ENCODE results near the gene HLCS. TPM values are rescaled to one million over a fixed set of nuclear protein-coding genes. Genes with fewer than 3 reads are reported as not detected.
A peak's percentile ranks its signal among the peaks of the same experiment; 100 is the strongest.

The HLCS gene
- total and polyA plus RNA-seq, 2 of the 8 experiments (the other 6 are each of a cell fraction or from before 2014, with no cell fraction given) = 4.7 to 12.2 TPM

DNA sequence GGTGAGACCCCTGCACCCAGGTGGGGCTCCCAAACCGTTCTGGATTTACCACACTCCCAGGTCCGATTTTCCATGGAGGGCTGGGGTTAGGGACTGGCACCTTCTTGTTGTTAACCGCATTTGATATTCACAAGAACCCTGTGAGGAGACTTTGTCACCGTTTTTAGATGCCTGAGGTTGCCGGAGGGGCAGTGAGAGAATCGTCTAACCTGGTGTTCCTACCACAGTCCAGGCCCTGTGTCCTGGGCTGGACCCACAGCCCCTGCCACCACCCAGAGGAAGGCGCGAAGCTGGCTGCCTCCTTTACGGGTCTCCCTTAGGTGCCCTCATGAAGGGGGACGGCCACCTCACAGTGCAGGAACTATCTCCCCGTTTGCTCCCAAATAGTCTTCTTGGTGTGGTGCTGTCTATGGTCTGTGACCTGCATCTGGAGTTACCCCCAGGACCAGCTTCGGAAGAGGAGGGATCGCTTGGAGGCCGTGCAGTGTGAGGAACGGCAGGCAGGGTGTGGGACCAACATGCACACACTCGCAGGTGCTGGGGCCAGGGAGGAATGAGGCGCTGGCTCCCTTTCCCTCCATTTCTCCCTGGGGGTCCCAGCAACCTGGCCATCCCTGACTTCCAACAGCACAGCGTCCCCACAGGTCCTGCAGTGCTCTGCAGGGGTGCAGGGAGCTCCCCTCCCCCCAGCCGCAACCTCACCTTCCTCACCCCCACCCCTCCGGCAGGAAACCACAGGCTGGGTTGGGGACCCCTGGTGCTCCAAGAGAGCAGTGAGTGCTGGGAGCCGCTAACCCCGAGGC lies 260.6 kb downstream of the HLCS start:
- H3K9me3 ChIP-seq (ENCODE audit: insufficient read depth in 2 of 2, low read depth in 1 of 2, low read length in 1 of 2) = no peaks in the 10 kb centered on the region
- peaks cover 0 to 16% (median 0%) of the 10 kb centered on the region in 4 experiments; a peak in 1 of 8 replicates for H3K36me3 ChIP-seq (ENCODE audit: control insufficient read depth in 2 of 4, insufficient read depth in 4 of 4, low read length in 3 of 4)
- no peak overlapping the region for H3K23ac ChIP-seq (ENCODE audit: insufficient read length)
- peaks cover 0 to 52% (median 37%) of the 10 kb centered on the region in 4 experiments; a peak in 6 of 7 replicates for H3K4me1 ChIP-seq (replicated peaks in 1 of 4; ENCODE audit: control insufficient read depth in 3 of 4, insufficient read depth in 4 of 4, low read length in 3 of 4)
- H3K4me3 ChIP-seq (ENCODE audit: extremely low read depth in 1 of 4, insufficient read depth in 2 of 4, low read depth in 3 of 4, low read length in 4 of 4) = peak overlapping the region in 1 of 4 experiments; percentile 57; a peak in 3 of 8 replicates
- no peak overlapping the region for H4K91ac ChIP-seq (replicated peaks; ENCODE audit: insufficient read length, low read length)
- no peak overlapping the region for H2BK5ac ChIP-seq (ENCODE audit: low read depth, low read length)
- H4K5ac ChIP-seq (ENCODE audit: insufficient read length, low read depth, low read length) = no peak overlapping the region
- H3K14ac ChIP-seq (ENCODE audit: insufficient read length) = no peak overlapping the region
- H2AK5ac ChIP-seq (ENCODE audit: low read depth, low read length) = no peak overlapping the region
- peak overlapping the region; percentile 89; the same call in 1 of the 2 replicates for H2BK12ac ChIP-seq (ENCODE audit: low read depth, low read length)
- peaks cover 10 to 18% of the 10 kb centered on the region in 2 experiments for H4K20me1 ChIP-seq (replicated peaks in 1 of 2; ENCODE audit: control insufficient read depth in 1 of 2, insufficient read depth in 2 of 2, low read length in 2 of 2)
- WGBS, 2 experiments (ENCODE audit: extremely low coverage in 1 of 2, insufficient coverage in 1 of 2, insufficient read length in 1 of 2, insufficient replicate concordance in 2 of 2, low coverage in 1 of 2, low lambda C conversion rate in 2 of 2, missing lambda C conversion rate in 1 of 2) = 7% methylated on average over 20 of the region's 22 CpGs; no CpG with 5 or more reads in 1 of the 2 experiments
- peak in 1 of 2 experiments; percentile 71 for DNase-seq (ENCODE audit: low read depth in 1 of 2, low spot score in 2 of 2)
- no peak for FAIRE-seq
- H4K8ac ChIP-seq (ENCODE audit: extremely low read depth, insufficient read depth, low read length) = no peak overlapping the region
- no peaks in the 10 kb centered on the region for H3K79me2 ChIP-seq (ENCODE audit: control insufficient read depth in 1 of 2, insufficient read depth in 2 of 2, low read length in 2 of 2)
- ChIA-PET POLR2A (ENCODE audit: partially characterized antibody) (interaction anchor here (2.5 kb wide), 1 partner anchor 13 kb away, joined by 11 read pairs; no protein-coding TSS in a partner anchor), CTCF (ENCODE audit: partially characterized antibody) (interaction anchor here (0.6 to 2.8 kb wide), 13 partner anchors 10 to 212 kb away, joined by 3 to 14 read pairs (median 4); no protein-coding TSS in a partner anchor)
- no peaks in the 10 kb centered on the region; the same call in 1 of the 2 replicates for H3K79me1 ChIP-seq (ENCODE audit: low read depth, low read length)
- H3K18ac ChIP-seq (ENCODE audit: extremely low read depth, low read length) = peak overlapping the region; percentile 87
- H3K4ac ChIP-seq (replicated peaks; ENCODE audit: insufficient read length, low read depth, low read length) = no peak overlapping the region
- no peak overlapping the region for H3K56ac ChIP-seq (replicated peaks; ENCODE audit: insufficient read length, low read depth, low read length)
- H2AFZ ChIP-seq (ENCODE audit: low read length) = no peak overlapping the region
- H3K4me2 ChIP-seq (ENCODE audit: insufficient read depth in 1 of 2, low read depth in 2 of 2, low read length in 2 of 2) = peak overlapping the region; percentile 52 to 90
- H2BK15ac ChIP-seq (ENCODE audit: low read length) = 0 out of 2 replicates have a peak overlapping the region, but pooled peaks have one; percentile 72
- no peak overlapping the region for H3K9ac ChIP-seq (replicated peaks in 1 of 4; ENCODE audit: extremely low read depth in 1 of 4, low read depth in 3 of 4, low read length in 3 of 4)
- H3K27ac ChIP-seq (ENCODE audit: low read depth, low read length) = no peak overlapping the region
- H2BK120ac ChIP-seq (replicated peaks; ENCODE audit: low read depth, low read length) = no peak overlapping the region
- H3K23me2 ChIP-seq (ENCODE audit: low read depth, low read length) = peaks cover 3% of the 10 kb centered on the region; the same call in 1 of the 2 replicates
- H2BK20ac ChIP-seq (ENCODE audit: low read length) = no peak overlapping the region
- peaks cover 88 to 100% (median 96%) of the 10 kb centered on the region in 4 experiments for H3K27me3 ChIP-seq (replicated peaks in 1 of 4; ENCODE audit: control insufficient read depth in 3 of 4, extremely low read depth in 1 of 4, insufficient read depth in 3 of 4, low read length in 3 of 4)
- TF ChIP-seq NRF1 (IDR thresholded peaks at IDR 0.05; ENCODE audit: low read depth, low read length) (no peak), SP2 (IDR thresholded peaks at IDR 0.05; ENCODE audit: low read length) (no peak), GABPA (IDR thresholded peaks at IDR 0.05; ENCODE audit: borderline replicate concordance, insufficient read depth, low read length) (no peak)

Data from H1 (cell line).